HG03135 (cell line): ENCODE data around the gene S100A8.
"Not testable (repeated sequence)": the region's sequence is repeated elsewhere in the genome, so short reads cannot be mapped to it uniquely, and the experiment has no call there.

Experiments
- ATAC-seq: cut with Tn5 transposase; IDR thresholded peaks from one replicate; pipeline ENCODE4 v1.9.1; 2021; ENCODE audit warnings: mild to moderate bottlenecking, moderate library complexity; ENCODE audit not compliant: unreplicated experiment

Gene S100A8

GRCh38 chr1:153417136-153417888, 26.4 kb upstream of the S100A8 start:
- ATAC-seq: no peak

DNA sequence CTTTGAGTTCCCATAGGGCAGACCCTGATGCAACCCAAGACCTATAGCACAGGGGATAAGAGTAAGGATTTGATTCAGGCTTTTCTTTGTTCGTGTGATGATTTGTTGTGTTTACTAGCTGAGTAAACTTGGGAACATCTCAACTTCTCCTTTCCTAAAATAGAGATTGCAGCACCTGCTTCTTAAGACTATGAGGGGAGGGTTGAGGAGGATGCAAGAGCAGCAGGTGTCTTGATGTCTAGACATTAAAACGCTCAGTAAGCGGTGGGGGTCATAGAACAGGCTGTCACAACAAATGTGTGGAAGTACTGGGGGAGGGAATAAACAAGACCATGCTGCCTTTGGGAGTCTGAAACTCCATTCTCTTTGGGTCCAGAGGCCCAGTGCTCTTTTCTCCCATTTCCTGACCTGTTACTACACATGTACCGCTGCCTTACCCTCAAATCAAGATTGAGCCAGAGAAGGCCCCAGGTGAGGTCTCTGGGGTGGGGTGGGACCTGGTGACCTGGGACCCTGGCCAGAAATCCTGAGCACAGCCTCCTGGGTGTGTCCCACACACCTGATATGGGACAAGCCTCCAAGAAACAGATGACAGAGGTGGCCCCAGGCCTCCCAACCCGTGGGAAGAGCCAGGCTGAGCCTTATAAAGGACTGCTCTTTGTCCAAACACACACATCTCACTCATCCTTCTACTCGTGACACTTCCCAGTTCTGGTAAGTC, 25.1 kb upstream of the S100A8 start, which contains the start of gene S100A7A:
Gene S100A7A (plus strand): TSS at position 671 of the 721 bp plus-strand sequence. CDS start 1,563 bp downstream, outside the sequence.
- ATAC-seq: no peak

DNA sequence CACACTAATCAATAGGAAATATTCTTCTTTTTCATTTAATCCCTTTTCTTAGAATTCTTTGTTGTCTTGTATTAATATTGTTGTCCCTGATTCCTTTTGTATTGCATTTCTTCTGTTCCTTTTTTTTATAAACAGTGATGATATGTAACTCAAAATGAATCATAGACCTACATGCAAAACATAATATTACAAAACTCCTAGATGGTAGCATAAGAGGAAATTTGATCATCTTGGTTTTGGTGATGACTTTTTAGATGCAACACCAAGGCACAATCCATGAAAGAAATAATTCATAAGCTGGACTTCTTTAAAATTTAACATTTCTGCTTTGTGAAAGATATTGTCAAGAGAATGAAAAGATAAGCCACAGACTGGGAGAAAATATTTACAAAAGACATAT, 23.1 kb upstream of the S100A8 start:
- not testable (repeated sequence) for ATAC-seq

DNA sequence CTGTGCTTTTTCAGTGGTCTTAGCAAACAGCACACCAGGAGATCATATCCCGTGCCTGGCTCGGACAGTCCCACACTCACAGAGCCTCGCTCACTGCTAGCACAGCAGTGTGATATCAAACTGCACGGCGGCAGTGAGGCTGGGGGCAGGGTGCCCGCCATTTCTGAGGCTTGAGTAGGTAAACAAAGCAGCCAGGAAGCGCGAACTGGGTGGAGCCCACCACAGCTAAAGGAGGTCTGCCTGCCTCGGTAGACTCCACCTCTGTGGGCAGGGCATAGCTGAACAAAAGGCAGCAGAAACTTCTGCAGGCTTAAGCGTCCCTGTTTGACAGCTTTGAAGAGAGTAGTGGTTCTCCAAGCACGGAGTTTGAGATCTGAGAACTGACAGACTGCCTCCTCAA, 16.4 kb upstream of the S100A8 start:
- ATAC-seq: not testable (repeated sequence)

GRCh38 chr1:153405825-153406599, 15.1 kb upstream of the S100A8 start:
- ATAC-seq: not testable (repeated sequence)

DNA sequence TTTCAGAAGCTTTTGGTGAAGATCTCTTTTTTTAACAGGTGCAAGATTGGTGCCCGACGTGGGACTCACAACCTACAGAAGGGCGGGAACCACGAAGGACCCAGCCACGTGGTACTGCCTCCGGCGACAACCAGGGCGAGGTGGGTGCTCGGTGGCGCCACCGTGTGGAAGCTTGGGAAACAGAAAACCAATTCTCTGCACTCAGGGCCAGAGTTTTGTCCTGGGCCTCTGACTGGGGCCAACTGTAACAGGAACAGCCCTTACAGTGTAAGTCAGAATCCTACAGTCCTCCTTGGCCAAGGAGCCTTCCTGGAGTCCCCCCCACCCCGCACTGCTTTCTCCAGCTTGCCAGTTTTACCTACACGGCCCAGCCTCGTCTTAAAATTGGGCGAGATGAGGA, 13.9 kb upstream of the S100A8 start:
- ATAC-seq: no peak

DNA sequence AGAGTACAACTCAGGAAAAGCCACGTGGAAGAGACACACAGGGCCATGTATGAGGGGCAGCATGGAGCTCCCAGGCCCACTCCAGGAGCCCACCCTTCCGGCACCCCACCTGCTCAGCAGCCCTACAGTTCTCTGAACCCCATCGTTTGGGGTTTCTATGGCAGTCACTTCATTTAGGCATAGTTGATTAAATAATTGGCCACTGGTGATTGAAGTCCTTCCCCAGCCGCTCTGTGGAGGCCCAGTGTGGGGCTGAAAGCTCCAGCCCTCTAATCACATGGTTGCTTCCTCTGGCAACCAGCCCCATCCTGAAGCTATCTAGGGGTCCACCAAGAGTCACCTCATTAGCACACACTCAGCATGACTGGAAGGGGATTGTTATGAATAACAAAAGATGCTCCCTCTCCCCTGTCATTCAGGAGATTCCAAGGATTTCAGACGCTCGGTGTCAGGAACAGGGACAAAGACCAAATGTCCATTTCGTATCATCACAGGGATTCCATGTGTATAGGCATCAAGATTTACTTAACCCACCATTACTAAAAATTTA, 13.3 kb upstream of the S100A8 start:
- ATAC-seq: no peak

GRCh38 chr1:153403421-153404085, 12.7 kb upstream of the S100A8 start:
- no peak for ATAC-seq

DNA sequence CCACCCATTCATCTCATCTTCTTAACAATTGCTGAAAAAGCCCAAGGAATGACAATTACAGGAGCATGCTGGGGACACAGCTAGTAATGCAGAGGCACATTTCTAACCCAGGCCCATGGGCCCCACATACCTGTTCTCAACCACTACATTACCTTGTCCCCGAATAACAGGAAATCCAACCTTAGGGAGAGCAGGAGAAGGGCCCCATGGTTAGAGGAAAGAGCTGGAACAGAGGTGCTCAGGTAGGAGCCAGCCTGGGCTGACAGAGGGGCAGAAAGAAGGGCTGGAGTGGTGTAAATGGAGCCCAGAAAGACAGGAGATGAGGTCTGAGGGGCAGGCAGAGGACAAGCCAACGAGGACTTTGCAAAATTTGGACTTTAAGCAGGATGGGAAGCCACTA, 11.4 kb upstream of the S100A8 start:
- no peak for ATAC-seq

DNA sequence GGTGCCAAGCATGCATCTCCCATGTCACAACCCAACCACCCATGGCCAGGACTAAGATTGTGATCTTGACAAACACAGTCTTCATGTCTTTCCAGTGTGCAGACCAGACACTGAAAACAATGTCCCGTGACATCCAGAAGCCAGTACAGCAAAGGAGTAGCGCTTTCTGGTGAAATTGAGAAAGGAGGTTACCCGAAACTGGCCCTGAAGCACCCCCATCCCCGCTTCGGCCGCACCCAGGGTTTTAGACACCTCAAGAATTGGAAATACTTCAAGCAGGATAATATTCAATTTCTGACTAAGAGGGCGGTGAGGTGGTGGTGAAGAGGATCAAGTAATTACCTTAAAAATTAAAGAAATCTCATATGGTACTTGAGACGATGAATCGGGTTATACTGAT, 10.6 kb upstream of the S100A8 start:
- ATAC-seq: no peak

- ATAC-seq: no peak
These were observed 9.4 kb upstream of the S100A8 start for GRCh38 chr1:153400244-153400643.

GRCh38 chr1:153399401-153400055, 8.7 kb upstream of the S100A8 start:
- no peak for ATAC-seq

DNA sequence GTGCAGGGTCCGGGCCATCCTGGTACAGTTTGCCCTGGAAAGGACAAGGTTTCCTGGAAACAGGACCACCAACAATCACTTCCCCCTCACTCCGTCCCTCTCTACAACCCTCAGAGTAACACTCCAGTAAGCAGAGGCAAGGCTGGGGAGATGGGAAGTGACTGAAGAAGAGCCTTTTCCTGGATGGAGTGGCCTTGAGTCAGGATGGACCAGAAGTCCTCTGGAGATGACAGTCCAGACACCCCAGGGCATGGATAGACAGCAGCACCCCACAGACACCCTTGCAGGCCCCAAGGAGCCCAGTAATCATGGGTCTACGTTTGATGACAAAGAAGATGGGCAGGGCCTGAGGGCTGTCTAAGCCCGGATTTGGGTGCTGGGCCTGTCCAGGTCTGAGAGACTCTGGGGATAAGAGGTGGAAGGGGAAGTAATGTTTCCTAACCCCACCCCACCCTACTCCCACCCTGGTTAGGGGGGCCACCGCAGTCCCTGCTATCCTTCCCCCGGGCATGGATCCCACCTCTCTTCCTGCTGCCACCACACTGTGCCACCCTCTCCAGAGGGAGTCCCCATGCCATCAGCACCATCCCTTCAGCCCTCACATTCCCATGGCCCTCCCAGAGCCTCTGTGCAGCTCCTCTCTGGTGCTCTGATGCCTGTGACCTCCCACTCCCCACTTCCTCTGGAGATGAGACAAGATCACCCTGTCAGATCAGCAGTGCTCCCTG, 7.2 kb upstream of the S100A8 start:
- no peak for ATAC-seq

DNA sequence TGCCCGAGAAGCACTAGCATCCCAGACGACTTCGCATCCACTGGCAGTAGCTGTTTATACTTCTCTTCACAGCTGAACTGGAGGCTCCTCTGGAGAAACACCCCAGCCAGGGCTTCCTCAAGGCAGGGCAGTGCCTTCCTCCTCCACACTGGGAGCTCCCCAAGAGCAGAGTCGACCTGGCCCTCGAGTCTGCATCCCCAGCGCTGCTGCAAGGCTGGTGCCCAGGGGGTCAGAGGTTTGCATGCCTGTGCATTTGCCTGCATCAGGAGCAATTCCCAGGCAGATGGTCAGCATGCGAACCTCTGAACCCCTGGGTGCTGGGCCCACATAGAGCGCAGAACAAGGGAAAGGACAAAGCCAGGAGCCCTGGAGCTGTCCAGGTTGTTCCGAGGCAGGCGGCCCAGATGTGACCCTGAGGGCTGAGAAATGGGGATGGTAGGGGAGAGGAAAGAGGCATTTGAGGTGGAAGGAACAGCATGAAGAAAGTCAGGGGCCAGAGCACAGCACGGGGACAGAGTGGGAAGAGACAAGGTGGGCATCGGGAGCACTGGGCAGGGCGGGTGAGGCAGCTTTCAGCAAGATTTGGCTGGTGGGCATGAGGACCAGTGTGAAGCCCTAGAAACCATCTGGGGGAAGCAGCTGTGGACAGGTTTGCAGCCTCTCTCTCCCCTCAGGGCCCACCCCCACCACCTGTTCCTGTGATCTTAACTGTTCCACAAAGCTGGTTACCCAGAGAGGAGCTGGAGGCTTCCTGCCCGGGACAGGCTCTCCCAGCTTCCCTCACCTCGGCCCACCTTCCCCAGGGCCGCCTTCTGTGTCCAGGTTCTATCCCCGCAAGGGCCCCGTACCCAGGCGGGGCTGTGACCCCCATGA, 6.4 kb upstream of the S100A8 start:
- no peak for ATAC-seq

DNA sequence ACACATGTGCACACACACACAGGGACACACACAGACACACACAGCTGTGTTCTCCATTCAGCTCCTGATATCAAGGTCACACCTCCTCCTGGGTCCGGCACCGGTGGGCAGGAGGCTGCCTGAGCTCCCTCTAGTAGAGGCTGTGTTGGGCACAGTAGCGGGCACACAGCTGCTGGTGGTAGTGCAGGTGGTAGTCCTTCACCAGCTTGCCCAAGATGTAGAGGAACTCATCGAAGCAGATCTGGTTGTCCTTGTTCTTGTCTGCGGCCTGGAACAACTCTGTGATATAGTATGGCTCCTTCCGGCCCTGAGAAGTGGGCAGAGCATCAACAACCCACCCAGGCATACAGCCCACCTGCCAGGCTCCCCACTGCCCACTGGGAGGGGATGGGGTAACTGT, 5.6 kb upstream of the S100A8 start:
- ATAC-seq: no peak

GRCh38 chr1:153395776-153396175, 4.9 kb upstream of the S100A8 start:
- ATAC-seq: no peak

DNA sequence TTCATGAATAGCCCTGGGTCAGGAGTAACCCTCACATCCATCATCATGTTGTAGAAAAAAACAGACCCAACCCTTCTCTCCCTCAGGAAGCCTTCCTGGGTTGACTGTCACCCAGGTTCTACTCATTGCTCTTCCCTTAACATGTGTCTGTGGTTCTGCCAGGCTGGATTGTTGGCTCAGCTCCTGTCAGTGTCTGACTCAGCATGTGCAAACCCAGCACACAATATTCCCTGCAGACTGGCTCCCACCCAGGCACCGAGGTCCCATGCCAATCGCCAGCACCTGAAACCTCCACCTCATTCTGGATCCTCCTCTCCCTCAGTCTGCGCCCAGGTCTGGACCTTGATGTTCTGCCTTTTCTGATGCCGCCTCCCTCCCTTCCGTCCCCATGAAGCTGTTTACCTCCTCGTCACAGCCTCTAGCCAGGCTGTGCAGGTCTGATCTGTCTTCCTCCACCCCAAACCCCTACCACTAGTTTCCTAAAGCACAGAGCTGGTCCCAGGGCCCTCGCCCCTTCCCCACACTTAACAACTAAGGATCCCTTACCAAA, 4.3 kb upstream of the S100A8 start:
- no peak for ATAC-seq

GRCh38 chr1:153394391-153394790, 3.5 kb upstream of the S100A8 start:
- ATAC-seq: no peak
